Cardiac septum (tissue), 1 donor: Measurements from ENCODE around the gene SKOR1. TPM values are rescaled to one million over a fixed set of nuclear protein-coding genes. Genes with fewer than 3 reads are reported as not detected.

Source experiments
- DNase-seq: peaks from one replicate; pipeline ENCODE4 v3.0.0-alpha.2; 2020; ENCODE audit warnings: low spot score
- intact Hi-C: fragments of 100-400 bp; cut with DNase I; formaldehyde crosslinking; loops from one replicate; pipeline ENCODE4 v1.14.0; 2022
- total RNA-seq: library from RNA; stranded (reverse); fragmentation: NEBNext Ultra II Directional; extraction: Animal tissue kit (Norgen Biotek cat#: 25700); gene quantifications from one replicate; pipeline ENCODE4 v1.2.1, GENCODE V29; 2021
- donor health status: DM: no; HTN: no; CAD: no.

The SKOR1 gene
- total RNA-seq, 1 donor from 2014 or later: 0.24 TPM

DNA sequence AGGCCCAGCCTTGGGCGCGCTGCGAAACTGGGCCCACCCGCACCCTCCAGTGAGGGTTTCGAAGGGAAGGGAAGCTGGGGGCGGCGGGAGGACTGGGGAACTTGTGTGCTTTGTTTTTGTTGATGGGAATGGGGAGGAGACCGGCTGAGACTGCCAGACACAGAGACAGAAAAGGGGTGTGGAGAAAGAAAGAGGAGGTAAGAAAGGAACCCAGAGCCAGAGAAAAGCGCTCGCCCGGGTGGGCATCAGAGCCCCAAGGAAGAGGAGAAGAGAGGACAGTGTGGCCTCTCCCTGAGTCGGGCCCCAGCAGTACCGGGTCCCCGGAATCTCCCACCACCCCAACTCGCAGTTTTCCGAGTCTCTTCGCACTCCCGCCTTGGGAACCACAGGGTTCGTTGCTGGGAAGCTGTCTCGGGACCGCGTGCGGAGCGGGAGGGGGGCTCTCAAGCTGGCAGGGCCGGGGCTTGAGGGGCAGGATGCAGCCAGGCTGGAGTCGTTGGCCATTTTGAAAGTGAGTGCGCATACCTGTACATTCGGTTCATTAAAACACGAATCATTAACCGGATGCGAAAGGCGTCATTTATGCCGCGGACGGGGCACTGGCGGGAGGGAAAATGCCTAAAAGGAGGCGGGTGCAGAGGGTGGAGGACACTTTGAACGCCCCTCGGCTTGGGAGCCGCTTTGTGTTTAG is 3.1 kb downstream of the SKOR1 start:
- DNase-seq: no peak
- intact Hi-C loops: no loop called here

- intact Hi-C loops: no loop called here
- no peak for DNase-seq
Measured at GRCh38 chr15:67828969-67829646, 3.8 kb downstream of the SKOR1 start.

GRCh38 chr15:67829647-67830504 is 4.6 kb downstream of the SKOR1 start:
- DNase-seq: no peak
- intact Hi-C loops: loop anchor here (10.0 kb wide), 1 partner anchor 885 kb away; no protein-coding TSS in a partner anchor

GRCh38 chr15:67831363-67831762 is 6.1 kb downstream of the SKOR1 start:
- intact Hi-C loops: loop anchor here (10.0 kb wide), 1 partner anchor 887 kb away; no protein-coding TSS in a partner anchor
- no peak for DNase-seq

- intact Hi-C loops: loop anchor here (10.0 kb wide), 1 partner anchor 887 kb away; no protein-coding TSS in a partner anchor
Measured at GRCh38 chr15:67832031-67832551, 6.8 kb downstream of the SKOR1 start.

GRCh38 chr15:67832897-67833709 is 7.8 kb downstream of the SKOR1 start:
- no peak for DNase-seq
- intact Hi-C loops: loop anchor here (10.0 kb wide), 1 partner anchor 888 kb away; no protein-coding TSS in a partner anchor

More at GRCh38 chr15:67832031-67832551, 6.8 kb downstream of the SKOR1 start:
- DNase-seq: no peak

- peak; percentile 71 for DNase-seq
Measured at GRCh38 chr15:67833710-67834511, 8.6 kb downstream of the SKOR1 start.

DNA sequence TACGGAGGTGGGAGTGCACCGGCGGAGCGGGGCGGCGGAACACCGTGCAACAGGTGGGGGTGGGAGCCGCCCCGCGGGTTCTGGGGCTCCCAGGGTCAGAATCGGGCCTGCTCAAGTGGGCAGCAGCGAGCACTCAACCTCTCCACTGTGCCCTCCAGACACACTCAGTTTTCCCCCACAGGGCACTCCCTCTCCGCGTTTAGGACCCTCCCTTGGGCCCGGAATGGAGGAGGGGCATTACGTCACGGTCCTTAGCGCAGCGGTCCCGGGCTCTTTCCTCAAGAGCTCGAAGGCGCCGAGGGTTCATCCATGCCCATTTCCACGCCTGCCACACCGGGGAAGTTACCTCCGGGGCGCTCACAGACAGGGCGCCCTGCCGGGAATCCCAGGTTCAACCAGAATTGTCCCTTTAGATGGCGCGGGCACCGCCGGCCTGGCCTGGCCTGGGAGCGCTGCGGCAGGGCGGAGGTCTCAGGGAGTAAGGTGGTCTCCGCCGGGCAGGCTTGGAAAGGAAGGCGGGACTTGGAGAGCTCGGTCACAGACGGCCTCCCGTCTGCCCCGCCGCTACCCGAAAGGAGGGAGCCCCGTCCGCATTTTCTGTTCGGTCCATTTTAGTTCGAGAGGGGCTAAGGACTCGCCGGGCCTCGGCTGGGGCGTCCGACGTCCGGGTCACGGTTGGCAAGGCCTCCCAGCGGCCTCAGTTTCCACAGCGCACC is 9.4 kb downstream of the SKOR1 start:
- intact Hi-C loops: loop anchor here (5.0 to 10.0 kb wide), 3 partner anchors 312 to 890 kb away; partner anchors contain the start of gene C15orf61
- peak; percentile 72 for DNase-seq

More at GRCh38 chr15:67833710-67834511, 8.6 kb downstream of the SKOR1 start:
- intact Hi-C loops: loop anchor here (10.0 kb wide), 1 partner anchor 889 kb away; no protein-coding TSS in a partner anchor

GRCh38 chr15:67835297-67836133 is 10.2 kb downstream of the SKOR1 start:
- intact Hi-C loops: loop anchor here (2.0 to 10.0 kb wide), 4 partner anchors 313 to 891 kb away; partner anchors contain the start of gene C15orf61
- peak; percentile 68 for DNase-seq

DNA sequence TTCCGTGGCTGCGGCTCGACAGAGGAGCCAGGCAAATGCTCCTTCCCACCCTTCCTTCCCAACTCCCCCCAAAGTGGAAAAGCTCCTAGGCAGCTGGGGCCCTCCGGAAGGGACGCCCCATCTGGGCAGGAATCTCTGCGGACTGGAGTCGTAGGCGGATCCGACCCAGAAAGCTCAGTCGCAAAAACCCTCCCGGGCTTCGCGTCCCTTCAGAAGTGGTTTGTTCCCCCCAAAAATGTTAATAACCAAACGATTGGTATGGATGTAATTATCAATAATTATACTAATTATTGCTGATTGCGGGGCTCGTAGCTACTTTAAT is 10.8 kb downstream of the SKOR1 start:
- intact Hi-C loops: loop anchor here (2.0 to 10.0 kb wide), 4 partner anchors 314 to 891 kb away; partner anchors contain the start of gene C15orf61
- DNase-seq: peak; percentile 70

DNA sequence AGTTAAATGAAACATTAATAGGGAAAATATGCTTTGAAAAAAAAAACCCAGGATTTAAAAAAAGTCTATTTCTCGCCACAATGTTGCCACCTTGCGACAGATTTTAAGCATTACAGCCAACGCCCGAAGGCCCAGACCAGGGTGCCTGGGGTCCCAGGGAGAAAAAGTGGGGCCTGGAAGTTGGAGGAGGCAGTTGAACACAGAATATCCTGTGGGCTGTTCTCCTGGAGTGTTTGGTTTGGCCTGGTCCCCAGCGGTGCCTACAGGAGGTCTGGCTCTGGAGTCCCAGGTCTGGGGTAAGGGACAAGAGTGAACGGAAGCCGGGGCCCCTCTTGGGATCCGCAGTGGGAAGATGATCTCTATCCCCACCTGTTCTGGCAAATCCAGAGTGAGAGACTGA is 11.2 kb downstream of the SKOR1 start:
- intact Hi-C loops: loop anchor here (2.0 to 10.0 kb wide), 4 partner anchors 314 to 892 kb away; partner anchors contain the start of gene C15orf61
- peak; percentile 71 for DNase-seq

- intact Hi-C loops: loop anchor here (2.0 to 10.0 kb wide), 4 partner anchors 315 to 892 kb away; partner anchors contain the start of gene C15orf61
- peak; percentile 29 for DNase-seq
Measured at GRCh38 chr15:67836955-67837354, 11.6 kb downstream of the SKOR1 start.

- intact Hi-C loops: loop anchor here (2.0 to 10.0 kb wide), 4 partner anchors 298 to 894 kb away; partner anchors contain the start of gene C15orf61
- DNase-seq: no peak
Measured at GRCh38 chr15:67838789-67839332, 13.6 kb downstream of the SKOR1 start.

DNA sequence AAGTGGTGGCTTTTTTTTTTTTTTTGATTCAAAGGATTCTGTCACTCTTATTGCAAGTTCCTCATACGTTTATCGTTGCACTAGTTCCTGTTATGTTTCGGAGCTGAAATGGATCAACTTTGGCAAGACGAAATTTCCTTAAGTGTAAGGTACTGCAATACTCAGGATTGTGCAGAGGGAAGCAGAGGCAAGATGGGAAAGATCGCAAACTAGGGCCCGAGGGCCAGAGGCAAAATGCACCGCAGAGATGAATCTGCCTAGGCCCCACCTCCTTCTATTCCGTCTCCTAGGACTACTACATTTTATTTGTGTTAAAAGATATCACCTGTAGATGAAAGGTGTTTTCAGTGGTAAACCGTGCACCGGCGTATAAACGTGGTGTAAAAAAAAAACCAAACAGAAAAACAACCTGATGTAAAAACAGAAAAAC is 14.2 kb downstream of the SKOR1 start:
- intact Hi-C loops: loop anchor here (2.0 to 10.0 kb wide), 4 partner anchors 299 to 895 kb away; partner anchors contain the start of gene C15orf61
- DNase-seq: no peak

DNA sequence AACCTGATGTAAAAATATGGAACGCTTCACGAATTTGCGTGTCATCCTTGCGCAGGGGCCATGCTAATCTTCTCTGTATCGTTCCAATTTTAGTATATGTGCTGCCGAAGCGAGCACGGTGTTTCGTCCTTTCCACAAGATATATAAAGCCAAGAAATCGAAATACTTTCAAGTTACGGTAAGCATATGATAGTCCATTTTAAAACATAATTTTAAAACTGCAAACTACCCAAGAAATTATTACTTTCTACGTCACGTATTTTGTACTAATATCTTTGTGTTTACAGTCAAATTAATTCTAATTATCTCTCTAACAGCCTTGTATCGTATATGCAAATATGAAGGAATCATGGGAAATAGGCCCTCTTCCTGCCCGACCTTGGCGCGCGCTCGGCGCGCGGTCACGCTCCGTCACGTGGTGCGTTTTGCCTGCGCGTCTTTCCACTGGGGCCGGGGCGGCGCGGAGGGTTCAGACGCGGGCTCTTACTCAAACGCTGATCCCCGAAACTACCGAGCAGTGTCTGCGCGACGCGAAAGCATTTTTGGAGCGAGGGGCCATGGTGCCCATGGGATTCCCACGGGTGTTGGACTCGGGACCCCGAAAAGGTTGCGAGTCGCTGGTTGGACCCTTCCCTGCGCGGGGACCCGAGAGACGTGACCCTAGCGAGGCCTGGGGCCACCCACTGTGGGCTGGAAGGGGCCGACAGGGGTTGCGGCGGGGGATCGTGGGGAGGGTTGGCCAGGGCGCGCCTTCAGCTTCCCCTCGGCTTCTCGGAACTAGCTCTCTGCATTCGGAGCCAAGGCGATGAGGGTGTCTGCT is 14.8 kb downstream of the SKOR1 start, which contains the start of gene RNU6-1:
TSS of gene RNU6-1 (minus strand) at position 117 of the 820 bp plus-strand sequence.
- peak; percentile 95 for DNase-seq
- intact Hi-C loops: loop anchor here (2.0 to 10.0 kb wide), 4 partner anchors 299 to 895 kb away; partner anchors contain the start of gene C15orf61
